Endothelial cell of umbilical vein (primary cell): Measurements from ENCODE around the gene NR4A1. TPM values are rescaled to one million over a fixed set of nuclear protein-coding genes. Genes with fewer than 3 reads are reported as not detected.

ENCODE experiments used
- BruUV-seq: library from RNA; stranded (reverse); fragments of 400-500 nt; replicated peaks from 2 replicates; lab custom pipeline; 2021; lab: Mats Ljungman, UMichigan
- CTCF ChIA-PET: fragments of 300-600, 350-600 bp; sonication (Branson Sonifier 250); formaldehyde crosslinking; loops from one replicate; lab custom pipeline; 2021; ENCODE audit warnings: antibody characterized with exemption, inconsistent platforms; lab: Charles Lee
- POLR2A ChIA-PET: fragments of 300-600, 350-600 bp; sonication (Branson Sonifier 250); formaldehyde crosslinking; loops from one replicate; lab custom pipeline; 2021; ENCODE audit warnings: antibody characterized with exemption, inconsistent platforms; lab: Charles Lee
- DNase-seq: peaks from one replicate; pipeline ENCODE4 v3.0.0-alpha.2; 2011; ENCODE audit warnings: low read depth, low spot score
- FAIRE-seq: peaks from 2 replicates; lab custom pipeline; 2011; peaks lifted over from hg19 to GRCh38; lab: Jason Lieb, UNC
- H2AFZ ChIP-seq: 2 replicates; pipeline ENCODE4 v1.6.0; 2012; ENCODE audit warnings: low read depth, low read length, control low read depth, inconsistent platforms
- H3K27ac ChIP-seq: 2 replicates; pipeline ENCODE4 v1.5.1; 2011; ENCODE audit warnings: low read depth, mild to moderate bottlenecking, control low read depth, low read length, moderate library complexity; ENCODE audit not compliant: insufficient read depth
- H3K27me3 ChIP-seq, 2 experiments: 2 replicates each; pipeline versions ENCODE4 v1.6.0 to v1.6.1; 2011; ENCODE audit warnings: low read length in 2 of 2, mixed read lengths in 1 of 2; ENCODE audit not compliant: control insufficient read depth in 2 of 2, insufficient read depth in 2 of 2
- H3K36me3 ChIP-seq, 2 experiments: 2 replicates in 1 of 2; 3 replicates in 1 of 2; pipeline ENCODE4 v1.5.1; 2011; ENCODE audit warnings: low read length in 2 of 2, mild to moderate bottlenecking in 1 of 2, moderate library complexity in 1 of 2; ENCODE audit not compliant: control insufficient read depth in 2 of 2, insufficient read depth in 2 of 2; ENCODE audit errors: extremely low read depth in 1 of 2
- H3K4me1 ChIP-seq: 3 replicates; pipeline ENCODE4 v1.5.1; 2011; ENCODE audit warnings: mild to moderate bottlenecking, low read length; ENCODE audit not compliant: control insufficient read depth, insufficient read depth; ENCODE audit errors: extremely low read depth
- H3K4me2 ChIP-seq: 2 replicates; pipeline ENCODE4 v1.6.1; 2011; ENCODE audit warnings: low read length, control low read depth, mixed read lengths; ENCODE audit not compliant: insufficient read depth
- H3K4me3 ChIP-seq, 3 experiments: fragments of 200-600 bp in 1 of 3; sonication (generic), shearing (Covaris generic) in 1 of 3; replicated peaks in 1 of 3; 2 replicates each; pipeline ENCODE4 v1.5.1; 2011 to 2016; ENCODE audit warnings: control low read depth in 3 of 3, low read length in 3 of 3, mild to moderate bottlenecking in 2 of 3, inconsistent platforms in 1 of 3, low read depth in 1 of 3, moderate library complexity in 1 of 3; ENCODE audit not compliant: insufficient read depth in 1 of 3
- H3K79me2 ChIP-seq: 2 replicates; pipeline ENCODE4 v1.6.0; 2012; ENCODE audit warnings: low read length, inconsistent platforms; ENCODE audit not compliant: control insufficient read depth, insufficient read depth
- H3K9ac ChIP-seq: replicated peaks from 2 replicates; pipeline ENCODE3; 2011; ENCODE audit warnings: low read length, control low read depth; ENCODE audit not compliant: insufficient read depth; ENCODE audit errors: extremely low read depth
- H3K9me1 ChIP-seq: replicated peaks from 3 replicates; pipeline ENCODE4 v1.6.0; 2011; ENCODE audit warnings: mild to moderate bottlenecking, low read length; ENCODE audit not compliant: control insufficient read depth, insufficient read depth; ENCODE audit errors: extremely low read depth
- H3K9me3 ChIP-seq: replicated peaks from 2 replicates; pipeline ENCODE4 v1.5.1; 2012; ENCODE audit warnings: low read length, inconsistent platforms; ENCODE audit not compliant: control insufficient read depth, insufficient read depth
- H4K20me1 ChIP-seq: replicated peaks from 2 replicates; pipeline ENCODE3; 2011; ENCODE audit warnings: mild to moderate bottlenecking, low read length; ENCODE audit not compliant: control insufficient read depth, insufficient read depth; ENCODE audit errors: extremely low read depth
- EZH2 ChIP-seq: IDR thresholded peaks from 2 replicates; pipeline ENCODE4 v1.6.1; 2012; ENCODE audit warnings: borderline replicate concordance, low read depth, mild to moderate bottlenecking, moderate library complexity, low read length, inconsistent platforms; ENCODE audit not compliant: severe bottlenecking
- FOS ChIP-seq: IDR thresholded peaks from 2 replicates; pipeline ENCODE4 v1.6.1; 2011; ENCODE audit warnings: mild to moderate bottlenecking, low read length, moderate library complexity, borderline replicate concordance; ENCODE audit not compliant: insufficient read depth
- GATA2 ChIP-seq: IDR thresholded peaks from 2 replicates; pipeline ENCODE4 v1.7.0; 2011; ENCODE audit warnings: low read depth, mild to moderate bottlenecking, moderate library complexity, mixed read lengths, low read length; ENCODE audit not compliant: insufficient read length, insufficient read depth
- JUN ChIP-seq: IDR thresholded peaks from 2 replicates; pipeline ENCODE4 v1.6.1; 2011; ENCODE audit warnings: borderline replicate concordance, low read depth; ENCODE audit not compliant: insufficient read length, insufficient read depth
- MYC ChIP-seq: IDR thresholded peaks from one replicate; pipeline ENCODE4 v1.6.1; 2011; ENCODE audit warnings: mild to moderate bottlenecking, low read depth, low read length
- POLR2A ChIP-seq: IDR thresholded peaks from 2 replicates; pipeline ENCODE4 v1.6.1; 2012; ENCODE audit warnings: low read depth, mild to moderate bottlenecking, control low read depth, low read length
- POLR2AphosphoS5 ChIP-seq: IDR thresholded peaks from 2 replicates; pipeline ENCODE4 v1.6.1; 2012; ENCODE audit warnings: low read depth, mild to moderate bottlenecking, control low read depth, low read length, moderate library complexity; ENCODE audit not compliant: insufficient read depth
- dilution Hi-C: fragments of 300-500 bp; cut with MboI; formaldehyde crosslinking; loops from one replicate; pipeline ENCODE4 v1.15.0; 2019; ENCODE audit warnings: low sequenced_read_pairs; ENCODE audit not compliant: extremely low pct_ligation_motif_present
- intact Hi-C: fragments of 100-400 bp; cut with micrococcal nuclease; formaldehyde crosslinking; loops from one replicate; pipeline ENCODE4 v1.10.0; 2022
- polyA plus RNA-seq, 4 experiments: library from polyadenylated mRNA; depleted of rRNA in 3 of 4; stranded (reverse) in 3 of 4; unstranded in 1 of 4; fragments of >200 nt; gene quantifications; 2 replicates each; pipeline versions ENCODE4 v1.2.1 to v1.2.3, GENCODE V29; 2011 to 2012; ENCODE audit warnings: missing spikeins in 1 of 4
- total RNA-seq: library from RNA; stranded (reverse); gene quantifications from 2 replicates; pipeline ENCODE4 v1.2.3, GENCODE V29; 2021
- TF ChIP-seq, protein P1 (sequence below): IDR thresholded peaks from 2 replicates; pipeline ENCODE4 v1.6.1; 2011; ENCODE audit not compliant: insufficient read depth, insufficient read length
- TF ChIP-seq, protein P2 (sequence below), 2 donors: IDR thresholded peaks; 1 replicate in 1 of 2; 2 replicates in 1 of 2; pipeline ENCODE4 v1.5.1; 2011; ENCODE audit warnings: low read length in 2 of 2, mild to moderate bottlenecking in 2 of 2, moderate library complexity in 2 of 2, control low read depth in 1 of 2, inconsistent platforms in 1 of 2, low read depth in 1 of 2; ENCODE audit not compliant: insufficient read depth in 1 of 2; ENCODE audit errors: extremely low read depth in 1 of 2

Gene NR4A1
- total and polyA plus RNA-seq, 2 donors (not counting 3 experiments of a cell fraction or from before 2014, with no cell fraction given) = 6.8 to 18.2 TPM

DNA sequence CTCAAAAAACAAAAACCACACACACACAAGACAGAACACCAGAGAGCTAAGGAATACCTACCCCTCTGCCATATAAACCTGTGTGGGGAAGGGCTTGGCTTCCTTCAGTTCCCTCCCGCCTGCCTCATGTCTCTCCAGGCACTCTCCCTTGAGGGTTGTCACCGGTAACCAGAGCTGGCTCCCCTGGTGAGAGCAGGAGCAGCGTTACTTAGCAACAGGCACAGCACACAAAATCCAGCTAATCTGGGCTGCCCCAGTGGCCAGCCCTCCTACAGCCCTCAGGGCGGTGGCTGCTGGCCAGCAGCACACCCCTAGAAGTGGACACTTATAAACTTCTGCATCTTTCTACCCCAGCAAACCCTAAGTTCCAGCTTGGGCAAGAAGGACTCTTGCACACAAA is 21.6 kb upstream of the NR4A1 start:
- no peaks in the 10 kb centered on the region for H3K36me3 ChIP-seq
- DNase-seq = no peak
- no peak overlapping the region for H3K27ac ChIP-seq
- H3K27me3 ChIP-seq = no peaks in the 10 kb centered on the region
- intact Hi-C loops (no loop called here), dilution Hi-C loops (no loop called here)
- H3K4me2 ChIP-seq = no peak overlapping the region
- TF ChIP-seq, protein P1, sequence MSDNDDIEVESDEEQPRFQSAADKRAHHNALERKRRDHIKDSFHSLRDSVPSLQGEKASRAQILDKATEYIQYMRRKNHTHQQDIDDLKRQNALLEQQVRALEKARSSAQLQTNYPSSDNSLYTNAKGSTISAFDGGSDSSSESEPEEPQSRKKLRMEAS = no peak
- TF ChIP-seq, protein P2, sequence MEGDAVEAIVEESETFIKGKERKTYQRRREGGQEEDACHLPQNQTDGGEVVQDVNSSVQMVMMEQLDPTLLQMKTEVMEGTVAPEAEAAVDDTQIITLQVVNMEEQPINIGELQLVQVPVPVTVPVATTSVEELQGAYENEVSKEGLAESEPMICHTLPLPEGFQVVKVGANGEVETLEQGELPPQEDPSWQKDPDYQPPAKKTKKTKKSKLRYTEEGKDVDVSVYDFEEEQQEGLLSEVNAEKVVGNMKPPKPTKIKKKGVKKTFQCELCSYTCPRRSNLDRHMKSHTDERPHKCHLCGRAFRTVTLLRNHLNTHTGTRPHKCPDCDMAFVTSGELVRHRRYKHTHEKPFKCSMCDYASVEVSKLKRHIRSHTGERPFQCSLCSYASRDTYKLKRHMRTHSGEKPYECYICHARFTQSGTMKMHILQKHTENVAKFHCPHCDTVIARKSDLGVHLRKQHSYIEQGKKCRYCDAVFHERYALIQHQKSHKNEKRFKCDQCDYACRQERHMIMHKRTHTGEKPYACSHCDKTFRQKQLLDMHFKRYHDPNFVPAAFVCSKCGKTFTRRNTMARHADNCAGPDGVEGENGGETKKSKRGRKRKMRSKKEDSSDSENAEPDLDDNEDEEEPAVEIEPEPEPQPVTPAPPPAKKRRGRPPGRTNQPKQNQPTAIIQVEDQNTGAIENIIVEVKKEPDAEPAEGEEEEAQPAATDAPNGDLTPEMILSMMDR (IDR thresholded peaks at IDR 0.05; ENCODE audit: extremely low read depth in 1 of 2, insufficient read depth in 1 of 2, low read depth in 1 of 2, low read length in 2 of 2) = no peak
- no peak for TF ChIP-seq POLR2AphosphoS5
- no peak for TF ChIP-seq GATA2
- no peak for TF ChIP-seq POLR2A
- TF ChIP-seq JUN = no peak
- TF ChIP-seq FOS = no peak
- TF ChIP-seq EZH2 = no peak
- TF ChIP-seq MYC = no peak
- H3K4me3 ChIP-seq = no peak overlapping the region
- H3K4me1 ChIP-seq = peaks cover 19% of the 10 kb centered on the region
- no peak overlapping the region for H3K9ac ChIP-seq
- no peaks in the 10 kb centered on the region for H3K9me3 ChIP-seq
- no TSS peak for BruUV-seq
- H3K9me1 ChIP-seq = no peaks in the 10 kb centered on the region
- H4K20me1 ChIP-seq = no peaks in the 10 kb centered on the region
- no peak overlapping the region for H2AFZ ChIP-seq
- ChIA-PET CTCF (interaction anchor here (0.7 to 8.1 kb wide), 8 partner anchors 14 to 95 kb away, joined by 3 to 99 read pairs (median 8); partner anchors contain the start of gene ATG101), POLR2A (interaction anchor here (0.6 to 1.8 kb wide), 3 partner anchors 8 to 40 kb away, joined by 3 to 5 read pairs (median 5); partner anchors contain the start of genes ATG101 and TAMALIN)
- H3K79me2 ChIP-seq = no peaks in the 10 kb centered on the region
- no peak for FAIRE-seq
